ENCODE data around the gene RPL36AL. TPM values are rescaled to one million over a fixed set of nuclear protein-coding genes. Genes with fewer than 3 reads are reported as not detected.

The RPL36AL gene
- total and polyA plus RNA-seq, 2 of the 4 experiments (the other 2 are of a cell fraction) = 129 to 313 TPM

GRCh38 chr14:49584058-49584457 is 36.4 kb downstream of the RPL36AL start:
- Histone ChIP-seq H4K8ac (ENCODE audit: low read depth in 2 of 2, low read length in 2 of 2) (no peak overlapping the region), H3K4ac (ENCODE audit: low read depth, low read length) (no peak overlapping the region), H3K18ac (ENCODE audit: low read depth, low read length) (no peak overlapping the region), H3K56ac (ENCODE audit: extremely low read depth, insufficient read depth, low read length) (no peak overlapping the region), H3K36me3 (ENCODE audit: control insufficient read depth, insufficient read depth, low read length) (peaks cover 17% of the 10 kb centered on the region), H4K91ac (ENCODE audit: insufficient read depth, low read depth, low read length) (no peak overlapping the region), H3K23ac (ENCODE audit: low read depth, low read length) (peak overlapping the region; percentile 43; the same call in 1 of the 2 replicates), H3K9me3 (ENCODE audit: control insufficient read depth, insufficient read depth, low read length) (no peaks in the 10 kb centered on the region), H2AK9ac (replicated peaks; ENCODE audit: low read depth, low read length, poor library complexity) (no peak overlapping the region), H2BK15ac (ENCODE audit: low read depth, low read length) (no peak overlapping the region), H2BK20ac (ENCODE audit: low read depth, low read length) (no peak overlapping the region), H2AK5ac (ENCODE audit: low read depth, low read length) (no peak overlapping the region), H3K27ac (ENCODE audit: insufficient read depth, low read length) (peak overlapping the region; percentile 31; the same call in 1 of the 2 replicates), H3K4me2 (ENCODE audit: low read depth, low read length) (peak overlapping the region; percentile 34), H3K14ac (replicated peaks; ENCODE audit: low read depth, low read length) (no peak overlapping the region), H3K9ac (ENCODE audit: low read depth, low read length) (0 out of 2 replicates have a peak overlapping the region, but pooled peaks have one; percentile 12), H3K4me3 (ENCODE audit: insufficient read depth, low read depth, low read length) (peak overlapping the region; percentile 2; the same call in 1 of the 2 replicates), H3K79me1 (ENCODE audit: low read depth in 1 of 2, low read length in 2 of 2) (peaks cover 25 to 63% of the 10 kb centered on the region in 2 experiments), H2BK5ac (ENCODE audit: low read depth, low read length, poor library complexity, severe bottlenecking) (no peak overlapping the region), H2BK120ac (ENCODE audit: low read depth, low read length) (no peak overlapping the region), H3K4me1 (ENCODE audit: control insufficient read depth, insufficient read depth, low read length) (peaks cover 6% of the 10 kb centered on the region), H2AFZ (replicated peaks; ENCODE audit: low read length, poor library complexity) (no peak overlapping the region), H4K20me1 (ENCODE audit: insufficient read depth, low read length) (peaks cover 62% of the 10 kb centered on the region), H3K9me1 (ENCODE audit: insufficient read depth, low read length) (peaks cover 17% of the 10 kb centered on the region), H3K27me3 (ENCODE audit: control insufficient read depth, insufficient read depth, low read length) (no peaks in the 10 kb centered on the region), H4K5ac (ENCODE audit: low read depth, low read length) (no peak overlapping the region)
- no TSS peak for BruUV-seq (replicated peaks)
- dilution Hi-C loops (cut with HindIII; ENCODE audit: low sequenced_read_pairs, unreplicated experiment) (no loop called here), intact Hi-C loops (cut with micrococcal nuclease) (no loop called here), in situ Hi-C loops (cut with MboI; ENCODE audit: low sequenced_read_pairs) (no loop called here)
- ChIA-PET CTCF (no interaction called here), POLR2A (ENCODE audit: unreplicated experiment) (no interaction called here)
- TF ChIP-seq CEBPB (IDR thresholded peaks at IDR 0.05; ENCODE audit: low read depth, low read length) = no peak
- no peak for ATAC-seq (ENCODE audit: low read depth)
- DNase-seq = no peak
- WGBS, 2 experiments (ENCODE audit: extremely low coverage in 2 of 2, insufficient read length in 1 of 2) = 96% methylated on average over 3 of the region's 11 CpGs; no CpG with 5 or more reads in 1 of the 2 experiments
